Stomach (tissue), 4 donors: ENCODE results near the gene MYOD1.

Source experiments
- EP300 ChIP-seq: sonication (generic); formaldehyde crosslinking; IDR thresholded peaks from one replicate; pipeline ENCODE4 v1.6.1; 2017; ENCODE audit warnings: antibody characterized with exemption
- POLR2A ChIP-seq, 4 donors: fragments of 450-650 bp; IDR thresholded peaks; one replicate each; pipeline ENCODE4 v1.6.1; 2016; ENCODE audit warnings: antibody characterized with exemption in 4 of 4, control low read depth in 2 of 4, mild to moderate bottlenecking in 1 of 4, moderate library complexity in 1 of 4
- POLR2AphosphoS5 ChIP-seq, 3 donors: sonication (generic); formaldehyde crosslinking; IDR thresholded peaks; one replicate each; pipeline ENCODE4 v1.6.1; 2016; ENCODE audit warnings: antibody characterized with exemption in 3 of 3
- TF ChIP-seq, protein P1 (sequence below), 7 experiments: fragments of 450-650 bp in 4 of 7; fragments of 200-600 bp in 3 of 7; sonication (generic) in 3 of 7; IDR thresholded peaks; one replicate each; pipeline ENCODE4 v1.5.1; 2016 to 2019; ENCODE audit warnings: antibody characterized with exemption in 7 of 7, control low read depth in 2 of 7, mild to moderate bottlenecking in 1 of 7

GRCh38 chr11:17771415-17771814, 52.0 kb downstream of the MYOD1 start:
- TF ChIP-seq POLR2A (IDR thresholded peaks at IDR 0.05), result no peak
- TF ChIP-seq, protein P1, sequence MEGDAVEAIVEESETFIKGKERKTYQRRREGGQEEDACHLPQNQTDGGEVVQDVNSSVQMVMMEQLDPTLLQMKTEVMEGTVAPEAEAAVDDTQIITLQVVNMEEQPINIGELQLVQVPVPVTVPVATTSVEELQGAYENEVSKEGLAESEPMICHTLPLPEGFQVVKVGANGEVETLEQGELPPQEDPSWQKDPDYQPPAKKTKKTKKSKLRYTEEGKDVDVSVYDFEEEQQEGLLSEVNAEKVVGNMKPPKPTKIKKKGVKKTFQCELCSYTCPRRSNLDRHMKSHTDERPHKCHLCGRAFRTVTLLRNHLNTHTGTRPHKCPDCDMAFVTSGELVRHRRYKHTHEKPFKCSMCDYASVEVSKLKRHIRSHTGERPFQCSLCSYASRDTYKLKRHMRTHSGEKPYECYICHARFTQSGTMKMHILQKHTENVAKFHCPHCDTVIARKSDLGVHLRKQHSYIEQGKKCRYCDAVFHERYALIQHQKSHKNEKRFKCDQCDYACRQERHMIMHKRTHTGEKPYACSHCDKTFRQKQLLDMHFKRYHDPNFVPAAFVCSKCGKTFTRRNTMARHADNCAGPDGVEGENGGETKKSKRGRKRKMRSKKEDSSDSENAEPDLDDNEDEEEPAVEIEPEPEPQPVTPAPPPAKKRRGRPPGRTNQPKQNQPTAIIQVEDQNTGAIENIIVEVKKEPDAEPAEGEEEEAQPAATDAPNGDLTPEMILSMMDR (IDR thresholded peaks at IDR 0.05), result no peak
- no peak for TF ChIP-seq POLR2AphosphoS5 (IDR thresholded peaks at IDR 0.05)
- no peak for TF ChIP-seq EP300
